ENCODE measurements around the gene RPTOR. TPM values are rescaled to one million over a fixed set of nuclear protein-coding genes. Genes with fewer than 3 reads are reported as not detected.
A peak's percentile ranks its signal among the peaks of the same experiment; 100 is the strongest.

RPTOR gene
- total RNA-seq, 1 experiment from 2014 or later = 66.7 TPM

GRCh38 chr17:80965606-80966005 is 421.0 kb downstream of the RPTOR start:
- Histone ChIP-seq H3K27me3 (replicated peaks; ENCODE audit: control insufficient read depth, insufficient read depth, low read length) (no peaks in the 10 kb centered on the region), H3K4me3 (ENCODE audit: low read depth, low read length) (no peak overlapping the region), H3K36me3 (ENCODE audit: control insufficient read depth, insufficient read depth, low read length) (no peaks in the 10 kb centered on the region), H3K9me3 (no peaks in the 10 kb centered on the region), H3K4me1 (no peaks in the 10 kb centered on the region)
- intact Hi-C loops (cut with micrococcal nuclease; ENCODE audit: unreplicated experiment) = no loop called here
- Mint-ChIP-seq H3K27me3 (ENCODE audit: insufficient read depth, unreplicated experiment) (no peaks in the 10 kb centered on the region), H3K27ac (ENCODE audit: unreplicated experiment) (no peak overlapping the region), H3K4me1 (ENCODE audit: low read depth, unreplicated experiment) (no peaks in the 10 kb centered on the region), H3K36me3 (ENCODE audit: insufficient read depth, unreplicated experiment) (peaks cover 49% of the 10 kb centered on the region), H3K4me3 (ENCODE audit: unreplicated experiment) (no peak overlapping the region), H3K9me3 (ENCODE audit: unreplicated experiment) (no peaks in the 10 kb centered on the region)
- POLR2A ChIA-PET = no interaction called here
- DNase-seq = no peak
- TF ChIP-seq, protein P1, sequence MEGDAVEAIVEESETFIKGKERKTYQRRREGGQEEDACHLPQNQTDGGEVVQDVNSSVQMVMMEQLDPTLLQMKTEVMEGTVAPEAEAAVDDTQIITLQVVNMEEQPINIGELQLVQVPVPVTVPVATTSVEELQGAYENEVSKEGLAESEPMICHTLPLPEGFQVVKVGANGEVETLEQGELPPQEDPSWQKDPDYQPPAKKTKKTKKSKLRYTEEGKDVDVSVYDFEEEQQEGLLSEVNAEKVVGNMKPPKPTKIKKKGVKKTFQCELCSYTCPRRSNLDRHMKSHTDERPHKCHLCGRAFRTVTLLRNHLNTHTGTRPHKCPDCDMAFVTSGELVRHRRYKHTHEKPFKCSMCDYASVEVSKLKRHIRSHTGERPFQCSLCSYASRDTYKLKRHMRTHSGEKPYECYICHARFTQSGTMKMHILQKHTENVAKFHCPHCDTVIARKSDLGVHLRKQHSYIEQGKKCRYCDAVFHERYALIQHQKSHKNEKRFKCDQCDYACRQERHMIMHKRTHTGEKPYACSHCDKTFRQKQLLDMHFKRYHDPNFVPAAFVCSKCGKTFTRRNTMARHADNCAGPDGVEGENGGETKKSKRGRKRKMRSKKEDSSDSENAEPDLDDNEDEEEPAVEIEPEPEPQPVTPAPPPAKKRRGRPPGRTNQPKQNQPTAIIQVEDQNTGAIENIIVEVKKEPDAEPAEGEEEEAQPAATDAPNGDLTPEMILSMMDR (IDR thresholded peaks at IDR 0.05; ENCODE audit: insufficient read depth in 1 of 2, low read depth in 1 of 2, low read length in 1 of 2, severe bottlenecking in 1 of 2, unreplicated experiment in 1 of 2) = no peak
- BruUV-seq (replicated peaks) = no TSS peak
- CTCF ChIA-PET = no interaction called here

DNA sequence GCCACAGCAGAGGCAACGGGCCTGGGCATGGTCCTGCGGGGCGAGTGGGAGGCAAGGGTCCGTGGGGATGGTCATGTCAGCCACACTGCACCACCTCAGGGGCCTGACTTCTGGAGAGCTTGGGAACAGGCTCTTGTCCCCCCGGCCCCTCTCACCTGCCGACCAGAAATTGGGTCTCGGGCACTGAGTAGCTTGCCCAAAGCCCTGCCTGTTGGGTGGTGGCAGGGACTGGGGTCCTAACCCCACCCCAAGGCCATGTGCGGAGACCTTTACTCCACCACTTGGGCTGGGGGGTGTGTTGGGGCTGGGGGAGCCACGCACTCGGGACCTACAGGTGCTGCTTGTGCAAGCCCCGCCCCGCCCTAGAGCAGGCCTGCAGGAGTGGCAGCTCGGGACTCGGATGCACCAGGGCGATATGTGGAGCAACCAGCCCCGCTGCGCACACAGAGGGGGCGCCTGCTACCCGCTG is 422.8 kb downstream of the RPTOR start:
- no peaks in the 10 kb centered on the region for H3K9me3 ChIP-seq
- Mint-ChIP-seq H3K27ac (ENCODE audit: unreplicated experiment) (no peak overlapping the region), H3K4me1 (ENCODE audit: low read depth, unreplicated experiment) (no peaks in the 10 kb centered on the region), H3K9me3 (ENCODE audit: unreplicated experiment) (no peaks in the 10 kb centered on the region), H3K36me3 (ENCODE audit: insufficient read depth, unreplicated experiment) (peaks cover 39% of the 10 kb centered on the region), H3K27me3 (ENCODE audit: insufficient read depth, unreplicated experiment) (no peaks in the 10 kb centered on the region), H3K4me3 (ENCODE audit: unreplicated experiment) (no peak overlapping the region)
- intact Hi-C loops (cut with micrococcal nuclease; ENCODE audit: unreplicated experiment) = no loop called here
- TF ChIP-seq, protein P1 (IDR thresholded peaks at IDR 0.05; ENCODE audit: insufficient read depth in 1 of 2, low read depth in 1 of 2, low read length in 1 of 2, severe bottlenecking in 1 of 2, unreplicated experiment in 1 of 2) = no peak
- POLR2A ChIA-PET = no interaction called here
- BruUV-seq (replicated peaks) = no TSS peak
- H3K36me3 ChIP-seq (ENCODE audit: control insufficient read depth, insufficient read depth, low read length) = no peaks in the 10 kb centered on the region
- no peaks in the 10 kb centered on the region for H3K4me1 ChIP-seq
- no peak for DNase-seq
- CTCF ChIA-PET = no interaction called here
- no peak overlapping the region for H3K4me3 ChIP-seq (ENCODE audit: low read depth, low read length)
- H3K27me3 ChIP-seq (replicated peaks; ENCODE audit: control insufficient read depth, insufficient read depth, low read length) = no peaks in the 10 kb centered on the region

- Histone ChIP-seq H3K9me3 (no peaks in the 10 kb centered on the region), H3K4me1 (no peaks in the 10 kb centered on the region), H3K4me3 (ENCODE audit: low read depth, low read length) (no peak overlapping the region), H3K36me3 (ENCODE audit: control insufficient read depth, insufficient read depth, low read length) (no peaks in the 10 kb centered on the region), H3K27me3 (replicated peaks; ENCODE audit: control insufficient read depth, insufficient read depth, low read length) (no peaks in the 10 kb centered on the region)
- Mint-ChIP-seq H3K4me3 (ENCODE audit: unreplicated experiment) (no peak overlapping the region), H3K4me1 (ENCODE audit: low read depth, unreplicated experiment) (no peaks in the 10 kb centered on the region), H3K27ac (ENCODE audit: unreplicated experiment) (no peak overlapping the region), H3K27me3 (ENCODE audit: insufficient read depth, unreplicated experiment) (no peaks in the 10 kb centered on the region), H3K36me3 (ENCODE audit: insufficient read depth, unreplicated experiment) (peaks cover 39% of the 10 kb centered on the region), H3K9me3 (ENCODE audit: unreplicated experiment) (no peaks in the 10 kb centered on the region)
- intact Hi-C loops (cut with micrococcal nuclease; ENCODE audit: unreplicated experiment) = no loop called here
- TF ChIP-seq, protein P1 (IDR thresholded peaks at IDR 0.05; ENCODE audit: insufficient read depth in 1 of 2, low read depth in 1 of 2, low read length in 1 of 2, severe bottlenecking in 1 of 2, unreplicated experiment in 1 of 2) = no peak
- ChIA-PET POLR2A (no interaction called here), CTCF (no interaction called here)
- TSS peak; percentile 35 for BruUV-seq (replicated peaks)
- no peak for DNase-seq
Observed at GRCh38 chr17:80968602-80969029, 424.0 kb downstream of the RPTOR start.
